A673 (cell line): ENCODE data around the gene CCDC169.

Source experiments
- CTCF ChIP-seq: fragments of 300-800, 200-600 bp; sonication (generic); conservative IDR thresholded peaks from 2 replicates; pipeline ENCODE4 v1.5.1; 2017; ENCODE audit warnings: low read depth, mild to moderate bottlenecking, antibody characterized with exemption, low read length, moderate library complexity, mixed read lengths
- EZH2 ChIP-seq: fragments of 200-600 bp; sonication (generic); IDR thresholded peaks from 2 replicates; pipeline ENCODE4 v1.6.1; 2017; ENCODE audit warnings: borderline replicate concordance, low read depth, mild to moderate bottlenecking, mixed read lengths, antibody characterized with exemption, low read length; ENCODE audit not compliant: poor library complexity, severe bottlenecking

GRCh38 chr13:36282821-36283432 lies 14.7 kb downstream of the CCDC169 start:
- TF ChIP-seq CTCF = peak; percentile 86
- no peak for TF ChIP-seq EZH2
